NT2/D1 (cell line): ENCODE results near the gene TSPEAR.

Experiments used
- SUZ12 ChIP-seq: IDR thresholded peaks from 2 replicates; pipeline ENCODE4 v1.6.1; 2011; ENCODE audit not compliant: insufficient read length, insufficient read depth; ENCODE audit errors: extremely low read depth
- YY1 ChIP-seq: IDR thresholded peaks from 2 replicates; pipeline ENCODE4 v1.6.1; 2011; ENCODE audit not compliant: insufficient read length, insufficient read depth
- ZNF274 ChIP-seq: IDR thresholded peaks from 2 replicates; pipeline ENCODE4 v1.6.1; 2011; ENCODE audit warnings: mild to moderate bottlenecking, low read depth, low read length

GRCh38 chr21:44520326-44521300 lies 190.8 kb downstream of the TSPEAR start:
- TF ChIP-seq ZNF274 (no peak), YY1 (no peak), SUZ12 (no peak)
